CD8-positive, alpha-beta memory T cell (primary cell): ENCODE data around the gene LRRC27. TPM values are rescaled to one million over a fixed set of nuclear protein-coding genes. Genes with fewer than 3 reads are reported as not detected.

Source experiments
- CTCF ChIA-PET: fragments of 350-600 bp; sonication (Branson Sonifier 250); formaldehyde crosslinking; loops from one replicate; lab custom pipeline; 2021; ENCODE audit warnings: antibody characterized with exemption; lab: Charles Lee
- POLR2A ChIA-PET: fragments of 350-600 bp; sonication (Branson Sonifier 250); formaldehyde crosslinking; loops from one replicate; lab custom pipeline; 2021; ENCODE audit warnings: antibody characterized with exemption; lab: Charles Lee
- DNase-seq, 5 donors: peaks; one replicate each; pipeline versions ENCODE4 v3.0.0 to v3.0.0-alpha.2; 2020 to 2022; ENCODE audit warnings: mixed read lengths in 1 of 5
- H3K27ac ChIP-seq: one replicate; pipeline ENCODE4 v1.7.0; 2013; ENCODE audit warnings: low read depth, mild to moderate bottlenecking, low read length, moderate library complexity
- H3K27me3 ChIP-seq: 2 replicates; pipeline ENCODE4 v1.7.0; 2013; ENCODE audit warnings: low read length, mild to moderate bottlenecking; ENCODE audit not compliant: insufficient read depth, poor library complexity, severe bottlenecking
- H3K36me3 ChIP-seq: 2 replicates; pipeline ENCODE4 v1.7.0; 2013; ENCODE audit warnings: mild to moderate bottlenecking, low read length, moderate library complexity; ENCODE audit not compliant: insufficient read depth
- H3K4me1 ChIP-seq: 2 replicates; pipeline ENCODE4 v1.7.0; 2013; ENCODE audit warnings: mild to moderate bottlenecking, low read length, moderate library complexity; ENCODE audit not compliant: insufficient read depth
- H3K4me3 ChIP-seq: 2 replicates; pipeline ENCODE4 v1.7.0; 2013; ENCODE audit warnings: mild to moderate bottlenecking, low read length
- H3K9me3 ChIP-seq: 2 replicates; pipeline ENCODE4 v1.7.0; 2013; ENCODE audit warnings: mild to moderate bottlenecking, low read length
- H3K27ac Mint-ChIP-seq, 8 donors: one replicate each; pipeline ENCODE4 v1.8.0; 2020 to 2021; ENCODE audit warnings: mixed read lengths in 8 of 8, mild to moderate bottlenecking in 6 of 8, inconsistent platforms in 3 of 8, moderate library complexity in 3 of 8
- H3K27me3 Mint-ChIP-seq, 2 donors: one replicate each; pipeline ENCODE4 v1.8.0; 2020 to 2021; ENCODE audit warnings: mixed read lengths in 2 of 2, mild to moderate bottlenecking in 1 of 2, moderate library complexity in 1 of 2
- H3K36me3 Mint-ChIP-seq, 3 donors: one replicate each; pipeline ENCODE4 v1.8.0; 2020 to 2021; ENCODE audit warnings: mixed read lengths in 3 of 3, inconsistent platforms in 1 of 3, mild to moderate bottlenecking in 1 of 3
- H3K4me1 Mint-ChIP-seq, 3 donors: one replicate each; pipeline ENCODE4 v1.8.0; 2020 to 2021; ENCODE audit warnings: mixed read lengths in 3 of 3, inconsistent platforms in 1 of 3, mild to moderate bottlenecking in 1 of 3
- H3K4me3 Mint-ChIP-seq, 7 donors: one replicate each; pipeline ENCODE4 v1.8.0; 2020 to 2021; ENCODE audit warnings: mixed read lengths in 7 of 7, mild to moderate bottlenecking in 6 of 7, moderate library complexity in 4 of 7, inconsistent platforms in 2 of 7
- H3K9me3 Mint-ChIP-seq, 5 donors: one replicate each; pipeline ENCODE4 v1.8.0; 2020 to 2022; ENCODE audit warnings: mixed read lengths in 5 of 5, mild to moderate bottlenecking in 3 of 5, moderate library complexity in 2 of 5, inconsistent platforms in 1 of 5
- polyA plus RNA-seq: library from polyadenylated mRNA; unstranded; fragments of 300-500 nt; fragmentation: Illumina TruSeq; gene quantifications from one replicate; pipeline ENCODE4 v1.2.3, GENCODE V29; 2021
- total RNA-seq, 2 experiments: library from RNA; stranded (reverse); gene quantifications; one replicate each; pipeline ENCODE4 v1.2.3, GENCODE V29; 2021

Gene LRRC27
- total and polyA plus RNA-seq, 3 experiments from 2014 or later: 1.8 to 5.7 (median 3.1) TPM

DNA sequence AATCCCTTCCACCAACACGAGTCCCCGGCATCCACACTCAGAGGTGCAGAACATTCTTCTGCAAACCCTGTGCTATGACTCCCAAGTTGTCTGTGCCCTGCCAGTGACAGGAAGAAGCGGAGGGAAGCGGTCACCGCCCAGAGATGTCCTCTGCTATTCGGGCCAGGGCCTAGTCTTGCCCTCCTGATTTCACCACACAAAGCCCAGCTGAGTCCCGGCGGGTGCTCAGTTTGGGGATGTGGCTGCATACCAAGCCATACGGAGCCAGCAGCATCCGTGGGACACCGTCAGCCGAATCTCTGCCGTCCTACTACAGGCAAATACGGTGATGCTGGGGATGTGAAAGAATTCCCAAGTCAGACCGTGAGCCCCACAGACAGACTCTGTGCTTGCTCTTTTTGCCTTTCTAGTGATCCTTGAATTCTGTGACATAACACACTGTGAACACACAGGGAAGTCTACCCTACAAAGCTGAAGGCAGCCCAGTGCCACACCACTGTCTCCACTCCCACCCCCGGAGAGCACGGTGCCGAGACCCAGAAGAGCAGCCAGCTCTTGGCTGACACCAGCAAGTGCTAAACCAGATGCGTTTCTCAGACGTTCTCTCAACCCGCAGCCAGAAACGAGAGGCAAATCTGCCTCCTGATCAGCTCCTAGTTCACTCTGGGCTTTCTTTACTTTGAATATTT lies 26.2 kb upstream of the LRRC27 start:
- Histone ChIP-seq H3K9me3 (no peaks in the 10 kb centered on the region), H3K36me3 (no peaks in the 10 kb centered on the region), H3K4me3 (no peak overlapping the region), H3K27me3 (no peaks in the 10 kb centered on the region), H3K4me1 (peaks cover 10% of the 10 kb centered on the region), H3K27ac (no peak overlapping the region)
- POLR2A ChIA-PET: no interaction called here
- Mint-ChIP-seq H3K4me3 (peak overlapping the region; percentile 5 to 85 (median 75)), H3K27me3 (peaks cover 0 to 1% of the 10 kb centered on the region in 2 donors), H3K27ac (no peak overlapping the region), H3K4me1 (peaks cover 5 to 16% (median 13%) of the 10 kb centered on the region in 3 donors), H3K36me3 (peaks cover 0 to 1% (median 0%) of the 10 kb centered on the region in 3 donors), H3K9me3 (no peaks in the 10 kb centered on the region)
- CTCF ChIA-PET: no interaction called here
- DNase-seq: no peak

DNA sequence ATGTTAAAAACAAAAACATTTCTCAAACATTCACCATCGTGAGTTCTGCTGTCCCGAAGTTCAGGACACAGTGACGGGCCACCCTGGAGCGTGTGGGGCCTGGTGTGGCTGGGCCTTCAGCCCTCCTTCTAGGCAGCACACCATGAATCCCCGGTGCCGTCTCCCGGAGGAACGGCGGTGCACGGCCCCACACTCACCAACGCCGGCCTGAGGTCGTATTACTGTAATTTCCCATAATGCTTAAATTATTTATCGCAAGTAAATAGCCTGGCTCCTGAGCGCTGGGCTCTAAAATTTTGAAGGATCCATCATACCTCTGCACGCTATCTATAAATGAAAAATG lies 25.7 kb upstream of the LRRC27 start:
- Histone ChIP-seq H3K27me3 (no peaks in the 10 kb centered on the region), H3K4me1 (peaks cover 10% of the 10 kb centered on the region), H3K4me3 (no peak overlapping the region), H3K36me3 (no peaks in the 10 kb centered on the region), H3K27ac (no peak overlapping the region), H3K9me3 (no peaks in the 10 kb centered on the region)
- ChIA-PET POLR2A (no interaction called here), CTCF (no interaction called here)
- DNase-seq: no peak
- H3K4me1 Mint-ChIP-seq: peaks cover 5 to 16% (median 13%) of the 10 kb centered on the region in 3 donors
- H3K36me3 Mint-ChIP-seq: peaks cover 0 to 1% (median 0%) of the 10 kb centered on the region in 3 donors
- no peak overlapping the region for H3K27ac Mint-ChIP-seq
- H3K4me3 Mint-ChIP-seq: peak overlapping the region in 6 of 7 donors; percentile 50 to 93 (median 81)
- peaks cover 0 to 1% of the 10 kb centered on the region in 2 donors for H3K27me3 Mint-ChIP-seq
- no peaks in the 10 kb centered on the region for H3K9me3 Mint-ChIP-seq

DNA sequence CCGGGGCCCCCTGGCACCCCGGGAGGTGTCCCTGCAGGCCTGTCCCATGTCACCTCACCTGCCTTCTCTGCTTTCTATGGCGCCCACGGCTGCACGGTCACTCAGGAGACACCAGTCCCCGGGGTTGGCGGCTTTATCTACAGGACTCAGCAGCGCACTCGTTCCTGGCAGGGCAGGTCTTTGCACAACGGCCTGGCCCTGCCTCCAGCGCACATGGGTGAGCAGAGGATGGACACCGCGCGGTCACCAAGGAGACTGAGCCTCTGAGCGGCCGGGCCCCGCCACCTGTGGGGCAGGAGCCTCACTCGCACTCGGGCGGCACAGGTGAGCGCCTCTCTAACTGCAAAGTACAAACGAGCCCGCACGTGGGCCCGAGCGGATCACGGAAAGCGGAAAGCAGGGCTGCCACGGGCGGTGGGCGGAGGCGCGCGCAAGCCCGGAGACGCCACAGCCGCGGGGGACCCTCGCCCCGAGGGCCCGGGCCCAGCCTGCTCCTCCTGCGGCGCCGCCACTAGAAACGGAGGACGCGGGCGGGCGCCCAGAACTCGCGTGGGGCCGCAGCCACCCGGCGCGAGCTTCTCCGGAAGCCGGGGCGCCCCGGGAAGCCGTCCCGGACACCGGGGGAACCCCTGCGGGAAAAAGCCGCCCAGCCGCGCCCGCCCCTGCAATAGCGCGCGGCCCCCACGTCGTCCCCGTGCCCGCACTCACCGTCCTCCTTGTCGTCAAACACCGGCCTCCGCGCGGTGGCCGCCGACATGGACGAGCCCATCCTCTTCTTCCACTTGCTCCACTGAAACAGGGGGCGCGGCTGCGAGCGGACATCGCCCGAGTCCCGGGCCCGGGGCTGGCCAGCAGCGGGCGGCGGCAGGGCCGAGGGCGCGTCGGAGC lies 24.9 kb upstream of the LRRC27 start:
- peaks cover 0 to 1% of the 10 kb centered on the region in 2 donors for H3K27me3 Mint-ChIP-seq
- Histone ChIP-seq H3K4me3 (peak overlapping the region; percentile 19), H3K9me3 (no peaks in the 10 kb centered on the region), H3K4me1 (peaks cover 10% of the 10 kb centered on the region), H3K27ac (no peak overlapping the region), H3K27me3 (no peaks in the 10 kb centered on the region), H3K36me3 (no peaks in the 10 kb centered on the region)
- H3K4me1 Mint-ChIP-seq: peaks cover 5 to 16% (median 13%) of the 10 kb centered on the region in 3 donors
- H3K36me3 Mint-ChIP-seq: peaks cover 0 to 1% (median 0%) of the 10 kb centered on the region in 3 donors
- ChIA-PET CTCF (no interaction called here), POLR2A (interaction anchor here (0.8 to 1.5 kb wide), 2 partner anchors 23 to 140 kb away, joined by 3 to 6 read pairs; no protein-coding TSS in a partner anchor)
- peak overlapping the region in 3 of 8 donors; percentile 6 to 47 (median 40) for H3K27ac Mint-ChIP-seq
- H3K9me3 Mint-ChIP-seq: no peaks in the 10 kb centered on the region
- peak in 4 of 5 donors; percentile 23 to 61 (median 35) for DNase-seq
- peak overlapping the region; percentile 81 to 93 (median 85) for H3K4me3 Mint-ChIP-seq

DNA sequence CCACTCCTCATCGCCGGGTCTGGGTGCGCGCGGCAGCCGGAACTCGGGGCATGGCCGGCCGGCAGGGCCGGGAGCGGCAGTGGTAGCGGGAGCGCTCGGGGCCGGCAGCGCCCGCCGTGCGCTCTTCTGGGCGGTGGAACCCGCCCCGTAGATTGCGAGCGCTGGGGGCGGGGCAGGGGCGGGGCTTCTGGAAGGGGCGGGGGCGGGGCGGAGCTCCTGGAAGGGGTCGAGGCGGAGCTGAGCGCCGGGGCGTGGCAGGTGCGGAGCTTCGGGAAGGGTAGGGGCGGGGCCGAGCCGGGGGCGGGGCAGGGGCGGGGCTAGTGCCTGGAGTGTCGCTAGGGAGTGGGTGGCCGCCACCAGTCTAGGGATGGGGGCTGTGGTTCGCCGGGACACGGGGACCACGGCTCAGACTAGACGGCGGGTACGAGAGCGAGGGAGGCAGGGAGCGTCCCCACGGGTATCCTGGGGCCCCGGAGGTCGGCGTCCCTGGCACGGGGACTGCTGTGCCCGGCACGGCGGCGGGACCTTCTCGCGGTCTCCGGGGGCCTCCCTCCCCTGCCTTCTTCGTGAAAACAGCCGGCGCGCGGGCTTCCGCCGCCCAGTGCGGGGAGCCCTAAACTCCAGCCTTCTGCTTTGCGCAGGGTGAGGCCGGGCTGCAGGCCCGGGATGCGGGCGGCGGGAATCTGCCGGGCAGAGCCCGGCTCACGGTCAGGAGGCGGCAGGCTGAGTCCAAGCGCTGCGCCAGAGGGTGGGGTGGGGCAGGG lies 24.0 kb upstream of the LRRC27 start, which contains the start of gene STK32C:
STK32C (minus strand) TSS at position 128 of the 764 bp plus-strand sequence; CDS start at position 11, 117 bp downstream.
- Mint-ChIP-seq H3K27ac (peak within 1 kb of the TSS in 5 of 8 donors; percentile 6 to 68 (median 47)), H3K9me3 (no peaks in the 10 kb centered on the region), H3K36me3 (peaks cover 0 to 1% (median 0%) of the 10 kb centered on the region in 3 donors), H3K27me3 (peaks cover 0 to 1% of the 10 kb centered on the region in 2 donors), H3K4me3 (peak within 1 kb of the TSS; percentile 81 to 93 (median 85)), H3K4me1 (peaks cover 5 to 16% (median 13%) of the 10 kb centered on the region in 3 donors)
- ChIA-PET CTCF (no interaction called here), POLR2A (interaction anchor here (1.5 kb wide), 1 partner anchor 22 kb away, joined by 6 read pairs; no protein-coding TSS in a partner anchor)
- Histone ChIP-seq H3K27ac (peak within 1 kb of the TSS; percentile 24), H3K4me3 (peak within 1 kb of the TSS; percentile 43), H3K36me3 (no peaks in the 10 kb centered on the region), H3K4me1 (peaks cover 10% of the 10 kb centered on the region), H3K27me3 (no peaks in the 10 kb centered on the region), H3K9me3 (no peaks in the 10 kb centered on the region)
- peak; percentile 83 to 93 (median 87) for DNase-seq

DNA sequence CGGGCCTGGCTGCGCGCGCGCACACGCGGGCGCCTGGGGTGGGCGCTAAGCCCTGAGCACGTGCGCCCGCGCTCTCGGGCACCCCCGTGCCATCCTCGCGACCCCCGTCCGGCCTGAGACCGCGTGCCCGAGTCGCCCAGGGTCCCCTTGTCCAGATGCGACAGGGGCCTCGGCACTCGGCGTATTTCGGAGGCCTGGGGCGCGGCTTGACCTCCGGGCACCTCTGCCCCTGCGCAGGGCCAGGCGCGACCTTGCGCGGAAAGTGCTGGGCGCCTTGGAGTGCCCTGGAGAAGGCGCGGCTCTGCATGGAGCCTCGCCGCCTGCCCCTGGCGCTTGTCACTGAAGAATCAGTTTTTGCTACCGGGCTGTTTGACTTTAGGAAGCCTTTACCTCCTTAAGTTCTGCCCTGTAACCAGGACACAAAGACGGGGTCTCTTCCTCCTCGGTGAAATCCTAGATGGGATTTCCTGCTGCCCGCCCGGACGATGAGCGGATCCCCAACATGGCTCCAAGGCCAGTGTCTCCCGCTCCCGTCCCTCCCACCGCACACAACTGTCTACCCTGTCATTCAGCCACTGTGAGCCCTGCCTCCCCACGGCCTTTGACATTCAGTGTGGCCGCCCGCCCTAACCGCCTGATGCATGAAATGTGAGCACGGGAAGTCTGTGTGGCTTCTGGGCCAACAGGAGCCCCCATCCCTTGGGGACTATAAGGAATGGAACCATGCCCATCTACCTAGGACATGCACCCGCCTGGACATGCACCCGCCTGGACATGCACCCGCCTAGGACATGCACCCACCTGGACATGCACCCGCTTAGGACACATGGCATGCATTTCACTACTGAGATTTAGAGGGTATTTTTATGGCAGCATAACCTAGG lies 23.2 kb upstream of the LRRC27 start:
- Histone ChIP-seq H3K4me3 (peak overlapping the region; percentile 43), H3K36me3 (no peaks in the 10 kb centered on the region), H3K4me1 (peaks cover 10% of the 10 kb centered on the region), H3K27ac (no peak overlapping the region), H3K9me3 (no peaks in the 10 kb centered on the region), H3K27me3 (no peaks in the 10 kb centered on the region)
- peaks cover 0 to 1% (median 0%) of the 10 kb centered on the region in 3 donors for H3K36me3 Mint-ChIP-seq
- CTCF ChIA-PET: no interaction called here
- peaks cover 5 to 16% (median 13%) of the 10 kb centered on the region in 3 donors for H3K4me1 Mint-ChIP-seq
- DNase-seq: peak in 1 of 5 donors; percentile 11
- H3K27ac Mint-ChIP-seq: peak overlapping the region in 4 of 8 donors; percentile 14 to 63 (median 29)
- peak overlapping the region; percentile 71 to 89 (median 79) for H3K4me3 Mint-ChIP-seq
- no peaks in the 10 kb centered on the region for H3K9me3 Mint-ChIP-seq
- peaks cover 0 to 1% of the 10 kb centered on the region in 2 donors for H3K27me3 Mint-ChIP-seq
- POLR2A ChIA-PET: no interaction called here

DNA sequence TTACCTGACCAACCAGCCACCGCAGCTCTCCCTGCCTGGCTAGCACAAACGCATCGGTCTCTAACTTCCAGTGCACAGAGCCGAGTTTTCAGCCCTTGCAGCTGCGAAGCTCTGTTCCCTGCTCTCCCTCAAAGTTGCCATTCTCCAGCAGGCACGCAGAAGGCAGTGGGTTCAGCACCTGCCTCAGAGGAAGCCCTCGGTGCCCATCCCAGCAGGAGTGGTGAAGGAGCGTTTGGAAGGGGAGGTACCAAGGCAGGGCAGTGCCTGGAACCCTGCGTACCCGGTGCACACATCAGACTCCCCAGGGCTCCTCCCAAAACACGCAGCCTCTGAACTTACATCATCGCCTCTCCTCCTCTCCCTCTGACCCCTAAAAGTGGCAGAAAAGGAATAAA lies 22.5 kb upstream of the LRRC27 start:
- Histone ChIP-seq H3K27ac (no peak overlapping the region), H3K4me3 (no peak overlapping the region), H3K36me3 (no peaks in the 10 kb centered on the region), H3K9me3 (no peaks in the 10 kb centered on the region), H3K4me1 (peaks cover 10% of the 10 kb centered on the region), H3K27me3 (no peaks in the 10 kb centered on the region)
- ChIA-PET POLR2A (no interaction called here), CTCF (no interaction called here)
- Mint-ChIP-seq H3K27me3 (peaks cover 0 to 1% of the 10 kb centered on the region in 2 donors), H3K4me3 (peak overlapping the region; percentile 29 to 79 (median 71)), H3K27ac (no peak overlapping the region), H3K9me3 (peaks cover 0 to 2% (median 0%) of the 10 kb centered on the region in 5 donors), H3K36me3 (peaks cover 0 to 1% (median 0%) of the 10 kb centered on the region in 3 donors), H3K4me1 (peaks cover 5 to 16% (median 13%) of the 10 kb centered on the region in 3 donors)
- no peak for DNase-seq
